ENCODE results near the gene MAOB.
"Not testable (repeated sequence)": the region's sequence is repeated elsewhere in the genome, so short reads cannot be mapped to it uniquely, and the experiment has no call there.

The MAOB gene

DNA sequence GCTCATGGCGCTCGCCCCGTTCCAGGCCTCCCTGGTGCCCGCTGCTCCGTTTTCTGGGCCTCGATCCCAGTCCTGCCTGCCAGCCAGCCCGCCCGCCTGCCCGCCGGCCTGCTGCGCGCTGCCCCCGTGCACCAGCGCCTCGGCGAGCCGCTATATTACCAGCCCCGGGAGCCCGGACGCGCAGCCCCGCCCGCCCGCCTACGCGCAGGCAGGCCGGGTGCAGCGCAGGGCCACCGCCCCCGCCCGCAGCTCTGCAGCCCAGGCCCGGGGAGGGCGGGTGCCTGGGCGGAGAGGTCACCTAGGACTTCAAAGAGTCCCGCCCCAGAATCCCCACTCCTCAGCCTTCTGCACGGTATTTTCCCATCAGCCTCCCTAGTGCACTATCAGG is at the start of gene MAOB:
Gene MAOB (minus strand): TSS at position 157 of the 388 bp plus-strand sequence. CDS start 151 bp downstream, at position 6.
- DNase-seq: peak; percentile 5

- DNase-seq: not testable (repeated sequence)
These were observed 39.8 kb upstream of the MAOB start for GRCh38 chrX:43922032-43922431.

GRCh38 chrX:43910772-43911171 is 28.5 kb upstream of the MAOB start:
- DNase-seq: not testable (repeated sequence)

DNA sequence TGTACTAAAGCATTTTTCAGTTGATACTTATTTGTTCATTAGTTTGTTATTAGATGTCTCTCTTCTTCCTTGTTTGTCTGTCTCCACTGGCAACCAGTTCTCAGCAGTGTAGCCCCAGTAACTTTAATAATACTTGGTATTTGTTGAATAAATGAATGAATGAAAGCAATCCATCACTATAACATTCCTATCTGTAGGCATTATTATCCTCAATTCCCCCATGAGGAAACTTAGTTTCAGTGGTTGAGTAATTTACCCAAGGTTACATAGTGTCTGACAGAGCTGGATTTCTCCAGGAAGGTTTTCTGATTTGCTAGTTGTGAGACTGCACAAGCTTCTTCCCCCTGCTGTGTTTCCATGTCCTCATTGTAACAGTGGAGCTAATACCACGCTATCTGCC is 27.8 kb upstream of the MAOB start:
- DNase-seq: no peak

- DNase-seq: no peak
These were observed 26.9 kb upstream of the MAOB start for GRCh38 chrX:43909141-43909540.

DNA sequence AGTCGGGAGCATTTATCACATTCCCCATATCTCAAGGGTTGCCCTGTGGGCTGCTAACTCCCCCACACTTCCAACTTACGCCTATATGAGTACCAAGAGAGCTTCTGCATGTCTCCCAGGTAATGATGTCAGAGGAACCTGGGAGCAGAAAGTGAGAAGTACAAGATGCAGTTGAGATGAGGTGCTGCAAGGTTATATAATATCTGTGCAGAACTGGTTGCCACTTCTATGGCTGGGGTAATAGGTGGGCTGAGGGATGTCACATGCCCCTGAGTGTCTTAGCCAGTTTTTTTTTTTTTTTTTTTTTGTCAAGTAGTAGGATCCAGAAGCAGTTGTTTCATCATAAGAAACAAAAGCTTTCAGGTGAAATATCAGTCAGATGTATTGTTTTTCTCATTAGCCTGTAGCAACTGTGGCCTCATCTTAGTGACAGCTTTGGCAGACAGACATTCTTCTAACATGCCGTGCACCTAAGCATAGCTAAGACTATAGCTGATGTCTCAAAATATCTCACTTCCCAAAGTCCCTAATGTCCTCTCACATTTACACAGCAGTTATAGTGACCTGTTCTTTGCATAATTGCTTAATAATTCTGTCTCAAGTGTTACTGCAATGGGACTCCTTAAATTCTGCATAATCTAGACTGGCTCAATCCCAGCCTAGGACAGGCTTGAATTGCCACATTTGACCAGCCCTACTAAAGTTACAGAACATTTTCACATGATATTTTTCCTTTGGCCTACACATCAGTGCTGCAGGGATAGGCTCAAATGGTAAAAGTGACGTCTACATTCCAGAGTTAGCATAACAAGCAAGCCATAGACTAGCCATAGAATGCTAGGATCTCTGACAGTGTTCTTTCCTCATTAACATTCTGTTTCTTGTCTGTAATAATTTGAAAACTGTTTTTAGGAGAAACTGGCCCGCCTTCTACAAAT is 17.9 kb upstream of the MAOB start:
- DNase-seq: no peak

- DNase-seq: no peak
These were observed 16.3 kb upstream of the MAOB start for GRCh38 chrX:43898406-43899035.

DNA sequence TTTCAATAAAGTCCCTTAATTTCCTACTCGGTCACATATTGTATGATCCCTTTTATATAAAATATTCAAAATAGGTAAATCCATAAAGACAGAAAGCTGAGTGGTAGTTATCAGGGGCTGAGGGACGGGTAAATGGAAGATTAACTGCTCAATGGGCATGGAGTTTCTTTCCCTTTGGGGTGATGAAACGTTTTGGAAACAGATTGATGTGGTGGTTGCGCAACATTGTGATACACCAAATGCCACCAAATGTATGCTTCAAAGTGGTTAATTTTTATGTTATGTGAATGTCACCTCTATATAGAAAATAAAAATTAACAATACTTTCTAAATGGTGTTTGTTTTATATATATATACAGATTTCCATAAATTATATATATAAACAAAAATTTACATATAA is 15.0 kb upstream of the MAOB start:
- DNase-seq: no peak

GRCh38 chrX:43892336-43892870 is 10.2 kb upstream of the MAOB start:
- DNase-seq: no peak

DNA sequence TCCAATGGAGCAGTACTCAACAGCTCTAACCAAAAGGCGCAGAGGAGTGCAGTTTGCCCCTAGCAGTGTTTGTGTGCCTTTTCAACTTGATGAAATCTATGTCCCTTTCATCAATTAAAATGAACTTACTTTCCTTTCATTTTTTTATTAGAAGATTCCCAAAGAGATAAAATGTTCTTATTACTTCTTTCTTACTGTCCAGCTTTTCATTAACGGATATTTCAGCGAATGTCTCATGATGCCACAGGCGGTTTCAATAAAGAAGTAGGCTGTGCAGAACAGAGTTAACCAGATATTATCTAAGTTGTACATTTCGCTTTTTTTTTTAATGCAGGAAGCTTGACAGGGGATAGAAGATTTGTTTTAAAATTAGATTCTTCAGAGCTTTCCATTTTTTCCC is 3.4 kb upstream of the MAOB start:
- DNase-seq: no peak

- DNase-seq: no peak
These were observed 598 bp downstream of the MAOB start for GRCh38 chrX:43881410-43882293.

GRCh38 chrX:43880425-43880824 is 1.8 kb downstream of the MAOB start:
- no peak for DNase-seq

GRCh38 chrX:43878906-43879526 is 3.2 kb downstream of the MAOB start:
- no peak for DNase-seq

- no peak for DNase-seq
These were observed 5.6 kb downstream of the MAOB start for GRCh38 chrX:43876680-43877079.

GRCh38 chrX:43870758-43871419 is 11.4 kb downstream of the MAOB start:
- DNase-seq: no peak

DNA sequence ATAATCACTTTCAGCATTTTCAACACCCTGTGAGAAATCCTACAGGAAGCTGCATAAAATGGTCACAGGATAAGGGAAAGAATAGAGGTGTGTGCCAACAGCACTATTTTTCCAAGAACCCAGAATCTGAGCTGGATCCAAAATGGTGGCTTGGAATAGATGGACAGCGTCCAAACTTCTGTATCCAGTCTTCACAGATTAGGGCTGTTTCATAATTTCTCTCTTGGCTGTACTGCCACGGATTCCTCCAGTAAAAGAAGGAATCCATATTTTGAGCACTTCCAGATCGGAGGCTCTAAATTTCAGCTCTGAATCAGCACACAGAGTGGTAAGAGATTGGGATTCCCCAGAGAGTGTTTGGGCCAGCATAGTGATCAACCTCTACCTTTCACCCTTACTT is 12.2 kb downstream of the MAOB start:
- DNase-seq: no peak

GRCh38 chrX:43868791-43869190 is 13.5 kb downstream of the MAOB start:
- no peak for DNase-seq

GRCh38 chrX:43866423-43866822 is 15.8 kb downstream of the MAOB start:
- no peak for DNase-seq

DNA sequence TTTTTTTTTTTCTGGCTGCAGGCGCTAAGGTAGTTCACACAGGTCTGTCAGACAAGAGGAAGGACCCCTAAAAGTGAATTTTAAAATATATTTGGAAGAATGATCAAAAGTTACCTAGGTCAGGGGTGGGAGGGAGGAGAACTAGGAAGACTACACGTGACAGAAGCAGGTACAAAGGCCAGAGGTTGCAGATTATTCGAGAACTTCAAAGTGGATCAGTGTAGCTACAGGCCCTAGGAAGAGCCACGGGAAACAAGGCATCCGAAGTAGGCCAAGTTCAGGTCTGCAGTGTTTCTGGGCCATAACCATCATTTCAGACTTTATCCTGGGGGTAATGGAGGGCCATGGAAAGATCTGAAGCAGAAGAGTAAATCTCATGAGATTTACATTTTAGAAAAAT is 16.5 kb downstream of the MAOB start:
- no peak for DNase-seq

- no peak for DNase-seq
These were observed 19.8 kb downstream of the MAOB start for GRCh38 chrX:43862434-43862833.

DNA sequence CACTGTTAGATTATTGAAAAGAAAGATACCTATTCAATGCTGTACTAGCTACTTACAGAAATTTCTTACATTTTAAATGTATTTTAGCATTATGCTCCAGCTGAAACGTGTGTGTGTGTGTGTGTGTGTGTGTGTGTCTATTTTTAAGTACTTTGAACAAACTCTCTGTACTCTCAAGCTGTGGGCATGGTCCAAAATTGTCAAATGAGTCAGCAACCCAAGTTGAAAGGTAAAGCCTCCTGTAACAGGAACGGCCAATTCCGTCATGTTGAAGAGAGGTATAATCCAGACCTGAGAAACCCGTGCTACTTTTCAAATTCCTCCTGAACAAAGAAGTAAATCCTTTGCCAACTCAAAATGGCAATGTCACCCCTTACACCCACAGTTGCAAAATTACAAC is 20.5 kb downstream of the MAOB start:
- no peak for DNase-seq
